ENCODE results near the gene NAA80.
"Not testable (repeated sequence)": the region's sequence is repeated elsewhere in the genome, so short reads cannot be mapped to it uniquely, and the experiment has no call there.

The NAA80 gene

GRCh38 chr3:50268703-50269451, 30.3 kb downstream of the NAA80 start, which contains the start of gene SEMA3B:
Gene SEMA3B, plus strand, starts transcription at chr3:50269147. Its CDS starts 94 bp downstream, at chr3:50269241.
- no peak for DNase-seq

GRCh38 chr3:50268276-50268675, 30.9 kb downstream of the NAA80 start:
- DNase-seq, result no peak

DNA sequence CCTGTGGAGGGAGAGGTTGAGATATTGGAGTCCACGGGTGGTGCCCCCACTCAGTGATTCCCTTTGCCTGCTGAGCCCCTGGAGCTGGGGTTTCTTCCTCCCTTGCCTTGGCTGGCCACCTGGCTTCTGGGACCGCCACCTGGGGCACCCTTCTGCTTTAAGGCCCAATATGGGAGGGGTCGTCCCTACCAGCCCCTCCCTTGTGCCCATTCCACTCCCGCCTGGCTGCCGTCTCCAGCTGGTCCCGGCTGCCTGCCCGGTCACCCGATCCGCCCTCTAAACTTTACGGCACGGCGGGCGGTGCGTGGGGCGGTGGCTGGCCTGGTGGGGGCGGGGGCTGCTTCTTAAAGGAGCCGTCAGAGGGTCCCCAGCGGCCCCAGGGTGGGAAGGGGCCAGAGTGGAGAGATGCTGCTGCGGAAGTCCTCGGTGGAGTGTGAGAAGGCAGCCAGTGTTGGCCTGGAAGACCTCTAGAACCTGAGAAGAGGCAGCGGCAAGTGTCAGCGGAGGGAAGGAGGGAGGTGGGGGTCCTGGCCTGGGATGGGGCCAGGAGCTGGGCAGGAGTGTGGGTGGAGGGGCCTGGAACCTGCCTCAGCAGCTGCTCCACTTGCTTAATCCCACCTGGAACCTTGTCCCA, 31.8 kb downstream of the NAA80 start:
- DNase-seq, result no peak

GRCh38 chr3:50266836-50267235, 32.4 kb downstream of the NAA80 start:
- no peak for DNase-seq

GRCh38 chr3:50266017-50266416, 33.2 kb downstream of the NAA80 start:
- no peak for DNase-seq

DNA sequence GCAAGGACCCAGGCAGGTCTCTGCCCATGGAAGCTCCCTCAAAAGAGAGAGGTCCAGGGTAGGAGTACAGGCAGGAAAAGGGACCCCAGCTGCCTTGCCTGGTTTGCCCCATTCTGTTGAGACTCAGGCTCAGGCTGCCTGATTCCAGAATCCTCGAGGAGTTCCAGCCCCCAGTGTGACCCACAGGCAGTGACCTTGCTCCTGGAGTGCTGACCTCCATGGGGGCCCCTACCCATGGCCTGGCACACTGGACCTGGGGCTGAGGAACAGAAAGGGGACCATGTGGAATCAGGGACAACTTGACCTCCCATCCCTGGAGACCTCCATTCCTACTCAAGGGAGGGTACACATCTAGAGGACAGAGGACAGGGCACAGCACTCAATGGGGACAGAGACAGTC, 33.6 kb downstream of the NAA80 start:
- DNase-seq, result no peak

GRCh38 chr3:50264964-50265485, 34.2 kb downstream of the NAA80 start:
- no peak for DNase-seq

DNA sequence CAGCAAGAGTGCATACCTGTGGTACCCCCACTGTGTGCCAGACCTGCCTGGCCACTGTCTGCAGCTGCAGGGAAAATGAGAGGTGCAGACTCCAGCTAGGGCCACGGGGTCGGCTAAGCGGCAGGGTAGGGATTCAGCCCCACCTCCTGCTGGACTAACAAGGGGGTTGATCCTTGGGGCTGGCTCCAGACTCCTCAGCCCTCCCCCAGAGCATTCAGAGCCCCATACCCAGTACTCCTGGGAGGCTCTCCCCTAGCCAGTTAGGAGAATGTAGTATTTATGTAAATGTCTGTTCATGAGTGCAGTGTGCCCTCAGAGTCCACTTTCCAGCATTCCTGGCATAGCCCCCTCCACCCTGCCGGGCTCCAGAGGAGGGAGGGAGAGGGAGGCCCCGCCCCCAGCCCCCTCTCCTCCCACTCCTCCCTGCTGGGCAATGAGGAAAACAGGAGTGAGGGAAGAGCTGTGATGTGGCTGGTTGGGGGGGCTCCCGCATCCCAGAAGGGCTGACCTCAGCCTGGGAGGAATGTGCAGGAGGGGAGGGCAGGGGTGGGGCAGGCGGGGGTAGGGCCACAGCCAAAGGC, 34.7 kb downstream of the NAA80 start:
- DNase-seq, result no peak

GRCh38 chr3:50263478-50264382, 35.5 kb downstream of the NAA80 start:
- DNase-seq, result no peak

GRCh38 chr3:50262778-50263177, 36.4 kb downstream of the NAA80 start:
- DNase-seq, result no peak

DNA sequence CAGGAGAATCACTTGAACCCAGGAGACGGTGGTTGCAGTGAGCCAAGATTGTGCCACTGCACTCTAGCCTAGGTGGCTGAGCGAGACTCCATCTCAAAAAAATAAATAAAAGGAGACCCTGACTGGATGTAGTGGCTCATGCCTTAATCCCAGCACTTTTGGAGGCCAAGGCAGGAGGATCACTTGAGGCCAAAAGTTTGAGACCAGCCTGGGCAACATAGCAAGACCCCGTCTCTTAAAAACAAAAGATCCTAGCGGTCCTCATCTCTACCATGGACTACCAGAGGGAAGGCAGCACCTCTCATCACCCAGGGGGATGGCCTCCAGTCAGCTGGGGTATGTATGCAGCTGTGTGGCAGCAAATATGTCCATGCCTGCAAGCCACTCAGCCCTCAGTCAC, 37.0 kb downstream of the NAA80 start:
- DNase-seq, result not testable (repeated sequence)

GRCh38 chr3:50261505-50261904, 37.7 kb downstream of the NAA80 start:
- DNase-seq, result no peak

- no peak for DNase-seq
These were observed 38.2 kb downstream of the NAA80 start for GRCh38 chr3:50260942-50261441.

GRCh38 chr3:50260027-50260941, 38.9 kb downstream of the NAA80 start:
- peak; percentile 52 to 82 (median 74) for DNase-seq

DNA sequence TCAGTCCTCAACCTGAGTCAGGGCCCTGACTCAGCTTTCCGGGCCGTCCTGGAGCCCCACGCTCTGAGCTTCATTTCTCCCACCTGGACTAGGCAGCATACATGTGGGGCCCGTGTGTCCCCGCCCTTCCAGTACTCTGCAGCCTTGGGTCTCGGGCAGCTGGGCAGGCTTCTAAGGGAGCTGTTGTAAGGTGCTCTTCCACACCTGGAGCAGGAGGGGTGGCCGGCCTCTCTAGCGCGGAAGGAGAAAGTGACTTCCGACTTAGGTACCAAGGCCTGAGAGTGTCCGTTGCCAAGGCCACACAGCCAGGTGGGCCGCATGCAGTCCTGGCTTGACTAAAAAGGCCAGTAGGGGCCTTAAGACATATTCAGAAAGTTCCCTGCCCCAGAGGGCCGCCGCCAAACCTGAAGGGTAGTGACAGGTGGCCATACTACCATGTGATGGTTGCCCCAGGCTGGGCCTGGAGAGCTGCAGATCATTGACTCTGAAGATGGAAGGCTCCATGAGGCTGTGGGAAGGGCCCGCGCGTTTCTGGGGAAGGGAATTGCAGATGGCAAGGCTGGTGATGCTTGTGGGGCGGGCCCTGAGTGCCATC, 39.7 kb downstream of the NAA80 start:
- DNase-seq, result no peak

DNA sequence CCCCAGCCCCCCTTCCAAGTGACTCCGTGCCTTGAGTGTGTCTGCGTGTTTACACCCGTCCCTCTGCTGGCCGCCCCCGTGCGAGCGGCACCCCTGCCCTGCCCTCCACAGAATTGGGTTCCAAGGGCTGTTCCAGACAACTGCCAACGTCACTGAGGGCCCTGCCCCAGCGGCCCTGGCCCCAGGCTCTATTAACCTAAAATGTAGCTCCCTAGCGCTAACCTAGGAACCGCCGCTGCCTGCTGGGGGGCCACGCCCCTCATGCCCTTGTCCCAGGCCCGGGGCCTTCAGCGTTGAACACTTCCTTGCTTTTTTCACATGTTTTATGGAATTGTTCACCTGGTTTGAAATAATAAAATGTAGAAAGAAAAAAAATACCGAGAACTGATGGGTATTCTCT, 40.2 kb downstream of the NAA80 start:
- no peak for DNase-seq

DNA sequence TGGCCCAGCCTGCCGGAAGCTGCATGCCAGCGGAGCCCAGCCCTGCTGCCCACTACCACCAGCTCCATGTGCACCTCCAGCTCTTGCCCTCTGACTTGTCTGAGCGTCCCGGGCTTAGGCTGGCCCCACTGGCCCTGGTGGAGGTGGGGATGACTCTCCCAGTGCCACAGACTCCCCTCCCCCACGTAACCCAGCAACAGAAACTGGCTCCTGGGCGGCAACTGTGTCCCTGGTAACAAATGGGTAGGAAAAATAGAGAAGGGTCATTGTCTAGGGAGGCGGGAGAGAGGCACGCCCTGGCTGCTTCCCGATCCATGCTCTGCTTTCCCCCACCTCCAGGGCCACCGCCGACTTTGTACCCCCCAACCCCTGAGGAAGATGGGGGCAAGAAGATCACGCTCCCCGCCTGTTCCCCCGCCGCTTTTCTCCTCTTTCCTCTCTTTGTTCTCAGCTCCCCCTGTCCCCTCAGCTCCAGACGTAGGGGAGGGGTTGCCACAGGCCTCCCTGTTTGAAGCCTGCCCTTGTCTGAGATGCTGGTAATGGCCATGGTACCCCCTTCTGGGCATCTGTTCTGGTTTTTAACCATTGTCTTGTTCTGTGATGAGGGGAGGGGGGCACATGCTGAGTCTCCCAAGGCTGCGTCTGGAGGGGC, 41.0 kb downstream of the NAA80 start:
- DNase-seq, result no peak

DNA sequence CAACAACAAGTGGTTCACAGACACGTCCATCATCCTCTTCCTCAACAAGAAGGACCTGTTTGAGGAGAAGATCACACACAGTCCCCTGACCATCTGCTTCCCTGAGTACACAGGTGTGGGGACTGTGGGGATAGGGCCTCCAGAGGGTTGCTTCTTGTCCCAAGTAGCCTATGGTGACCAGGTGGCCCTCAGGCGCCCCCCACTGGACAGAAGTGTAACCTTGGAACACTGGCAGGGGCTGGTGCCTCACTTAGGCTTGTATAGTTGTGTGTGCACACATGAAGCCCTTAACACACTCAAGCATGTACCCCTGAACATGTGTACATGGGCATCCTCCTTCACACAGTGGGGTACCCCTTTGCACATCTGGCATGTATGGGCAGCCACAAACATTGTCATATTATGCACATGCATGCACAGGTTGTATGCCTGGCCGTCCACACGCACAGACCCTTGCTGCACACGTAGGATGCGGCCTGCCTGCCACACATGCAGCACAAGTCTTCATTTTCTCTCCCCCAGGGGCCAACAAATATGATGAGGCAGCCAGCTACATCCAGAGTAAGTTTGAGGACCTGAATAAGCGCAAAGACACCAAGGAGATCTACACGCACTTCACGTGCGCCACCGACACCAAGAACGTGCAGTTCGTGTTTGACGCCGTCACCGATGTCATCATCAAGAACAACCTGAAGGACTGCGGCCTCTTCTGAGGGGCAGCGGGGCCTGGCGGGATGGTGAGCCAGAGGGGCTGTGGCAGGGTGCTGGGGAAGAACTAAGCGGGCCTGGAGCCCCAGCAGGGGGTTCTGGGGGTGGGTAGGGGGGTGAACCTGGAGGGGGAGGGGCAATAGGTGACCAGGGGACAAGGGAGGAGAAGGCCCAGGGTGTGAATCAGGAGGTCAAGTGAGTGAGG, 42.0 kb downstream of the NAA80 start:
- peak in 5 of 6 experiments; percentile 13 to 21 (median 17) for DNase-seq

GRCh38 chr3:50255251-50255615, 44.0 kb downstream of the NAA80 start:
- DNase-seq, result no peak

All from stimulated activated naive CD4-positive, alpha-beta T cell (primary cell).